Activated CD4-positive, alpha-beta T cell treated with anti-CD3 and anti-CD28 coated beads, Interleukin-2, amount 50 U/mL, for 48 hours (primary cell): ENCODE results near the gene SKI.
A peak's percentile ranks its signal among the peaks of the same experiment; 100 is the strongest.

Experiments
- DNase-seq, 2 experiments: peaks; one replicate each; pipeline ENCODE4 v3.0.0-alpha.2; 2020

Gene SKI

GRCh38 chr1:2279817-2280216 is 51.7 kb downstream of the SKI start:
- no peak for DNase-seq

DNA sequence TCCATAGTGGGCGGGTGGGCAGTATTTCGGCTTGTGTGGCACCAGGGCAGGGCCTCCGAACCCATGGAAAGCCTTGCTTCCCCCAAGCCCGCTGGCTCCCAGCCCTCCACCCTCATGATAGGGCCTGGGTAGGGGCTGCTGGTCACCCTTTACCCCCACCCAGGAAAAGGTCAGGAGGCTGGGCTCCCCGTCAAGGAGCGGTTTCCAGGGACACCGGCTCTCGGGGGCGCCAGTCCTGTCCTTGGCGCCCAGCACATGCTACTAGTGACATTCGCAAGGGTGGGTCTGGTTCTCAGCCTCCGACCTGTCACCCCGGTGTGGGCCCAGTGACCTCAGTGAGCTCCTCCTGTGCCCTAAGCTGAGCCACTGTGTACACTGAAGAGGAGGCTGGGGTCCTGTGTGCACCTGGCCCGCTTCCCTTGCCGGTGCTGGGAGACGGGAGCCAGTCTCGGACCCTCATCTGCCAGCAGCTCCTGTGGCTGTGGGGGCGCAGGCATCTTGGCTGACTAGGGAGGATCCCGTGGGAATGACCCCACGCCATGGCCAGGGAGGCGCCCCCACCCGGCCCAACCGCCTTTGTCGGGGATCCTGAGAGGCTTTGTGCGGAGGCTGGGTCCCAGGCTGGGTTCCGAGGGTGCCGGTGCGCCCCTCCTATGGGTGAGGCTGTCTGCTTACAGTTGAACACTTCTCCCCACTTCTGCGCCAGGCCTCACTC is 54.6 kb downstream of the SKI start:
- DNase-seq: no peak

DNA sequence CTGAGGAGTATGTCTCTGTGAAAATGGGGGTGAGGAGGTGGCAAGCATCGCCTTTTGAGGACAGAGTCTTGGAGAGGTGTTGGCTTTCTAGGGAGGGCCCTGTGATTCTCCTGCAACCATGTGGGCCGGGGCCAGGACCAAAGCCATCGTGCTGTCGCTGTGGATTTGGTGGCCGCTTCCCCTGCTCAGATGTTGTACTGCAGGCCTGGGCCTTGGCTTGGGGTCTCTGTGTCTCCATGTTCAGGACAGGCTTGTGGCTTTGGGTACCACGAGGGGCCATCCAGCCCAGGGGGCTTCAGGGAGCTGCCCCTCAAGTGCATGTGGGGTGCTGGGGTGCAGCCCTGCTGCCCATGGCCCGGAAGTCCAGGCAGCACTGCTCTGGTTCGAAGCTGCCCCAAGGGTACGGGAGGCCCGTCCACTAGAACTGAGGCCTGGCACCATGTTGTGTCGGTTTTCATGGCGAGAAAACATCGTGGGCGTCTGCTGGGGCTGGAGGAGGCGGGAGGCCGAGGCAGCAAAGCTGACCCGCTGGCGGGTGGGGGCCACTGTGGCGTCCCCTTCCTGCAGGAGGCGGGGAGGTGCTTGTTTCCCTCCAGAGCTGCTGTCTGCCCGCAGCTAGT is 55.4 kb downstream of the SKI start:
- no peak for DNase-seq

DNA sequence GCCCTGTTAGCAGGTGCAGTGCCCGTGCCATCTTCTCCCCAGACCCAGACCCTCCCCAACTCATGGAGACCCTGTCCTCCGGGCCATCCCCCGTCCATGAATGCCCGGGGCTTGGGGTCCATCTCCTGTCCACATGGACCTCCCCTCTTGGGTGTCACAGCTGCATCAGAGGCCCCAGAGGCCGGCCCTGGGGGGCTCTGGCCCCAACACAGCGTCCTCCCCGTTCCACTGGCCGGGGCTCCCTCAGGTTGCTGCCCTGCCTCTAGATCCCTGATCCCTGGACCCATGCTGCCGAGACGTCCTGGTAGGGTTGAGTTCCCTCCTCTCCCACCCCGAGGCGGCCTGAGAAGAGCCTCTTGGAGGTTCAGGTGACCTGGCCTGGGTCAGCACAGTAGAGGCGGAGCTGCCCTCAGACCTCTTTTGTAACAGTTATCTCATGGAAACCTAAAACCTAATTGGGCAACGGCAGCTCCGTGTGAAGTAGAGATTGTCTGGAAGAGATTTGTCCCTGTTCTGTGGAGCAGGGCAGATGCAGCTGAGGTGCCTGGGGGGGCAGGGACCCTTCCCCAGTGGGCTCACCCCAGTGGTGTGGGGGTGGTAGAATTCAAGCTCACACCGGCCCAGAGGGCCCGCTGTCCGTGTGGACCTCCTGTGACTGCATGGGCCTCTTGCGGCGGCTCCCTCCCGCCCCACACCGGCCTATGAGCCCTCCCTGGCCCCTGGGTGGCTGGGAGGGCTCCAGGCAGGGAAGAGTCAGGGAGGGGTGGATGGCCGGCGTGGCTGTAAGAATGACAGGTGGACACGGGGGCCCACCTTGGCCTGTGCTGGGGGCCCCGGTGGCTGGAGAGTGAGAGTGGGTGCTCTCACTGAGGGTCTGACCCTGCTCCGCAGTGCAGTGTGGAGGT is 56.1 kb downstream of the SKI start:
- DNase-seq: no peak

DNA sequence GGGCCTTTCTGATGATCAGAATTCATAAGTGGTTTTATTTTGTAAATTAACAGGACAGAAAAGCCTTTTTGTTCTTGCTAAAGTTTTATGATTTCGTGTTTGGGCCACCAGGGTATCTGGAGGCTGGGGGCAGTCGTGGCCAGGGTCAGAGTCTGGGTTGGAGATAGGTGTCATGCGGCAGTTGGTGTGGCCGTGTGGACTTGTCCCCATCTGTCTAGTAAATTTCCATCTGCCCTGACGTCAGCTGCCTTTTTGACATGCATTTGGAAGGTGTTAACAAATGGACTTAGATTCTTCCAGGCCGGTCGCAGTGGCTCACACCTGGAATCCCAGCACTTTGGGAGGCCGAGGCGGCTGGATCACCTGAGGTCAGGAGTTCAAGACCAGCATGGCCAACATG is 56.8 kb downstream of the SKI start:
- DNase-seq: no peak

DNA sequence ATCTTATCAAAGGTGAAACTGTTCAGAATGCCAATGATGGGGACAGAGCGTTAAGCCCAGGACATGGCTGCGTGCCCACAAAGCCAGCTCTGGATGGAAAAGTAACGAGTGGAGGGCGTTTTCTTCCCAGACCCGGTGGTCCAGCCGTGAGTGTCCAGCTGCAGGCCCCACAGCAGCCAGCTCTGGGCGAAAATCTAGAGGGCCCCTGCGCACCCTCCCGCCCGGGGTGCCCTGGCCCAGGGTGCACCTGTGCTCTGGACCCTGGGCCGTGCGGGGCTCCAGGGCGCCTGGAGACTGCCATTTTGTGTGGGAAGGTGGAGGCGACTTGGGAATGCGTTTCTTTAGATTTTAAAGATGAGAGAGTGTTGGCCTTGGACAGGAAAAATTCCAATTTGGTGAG is 58.8 kb downstream of the SKI start:
- no peak for DNase-seq

DNA sequence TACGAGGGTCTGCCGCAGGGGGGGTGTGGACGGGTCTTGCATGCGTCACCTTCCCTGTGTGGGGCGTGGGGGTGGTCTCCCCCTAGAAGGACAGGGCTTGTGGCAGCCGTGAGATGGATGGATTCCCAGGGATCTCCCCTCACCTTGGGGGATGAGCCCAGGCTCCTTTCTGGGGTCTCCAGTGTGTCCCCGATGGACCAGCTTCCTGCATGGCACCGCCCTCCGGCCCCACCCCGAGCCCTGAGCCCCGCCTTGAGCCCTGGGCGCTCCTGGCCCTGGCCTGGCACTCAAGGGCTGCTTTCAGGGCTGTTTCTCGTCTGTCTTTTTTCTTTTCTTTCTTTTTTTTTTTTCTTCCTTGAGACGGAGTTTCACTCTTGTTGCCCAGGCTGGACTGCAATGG is 59.5 kb downstream of the SKI start:
- no peak for DNase-seq

DNA sequence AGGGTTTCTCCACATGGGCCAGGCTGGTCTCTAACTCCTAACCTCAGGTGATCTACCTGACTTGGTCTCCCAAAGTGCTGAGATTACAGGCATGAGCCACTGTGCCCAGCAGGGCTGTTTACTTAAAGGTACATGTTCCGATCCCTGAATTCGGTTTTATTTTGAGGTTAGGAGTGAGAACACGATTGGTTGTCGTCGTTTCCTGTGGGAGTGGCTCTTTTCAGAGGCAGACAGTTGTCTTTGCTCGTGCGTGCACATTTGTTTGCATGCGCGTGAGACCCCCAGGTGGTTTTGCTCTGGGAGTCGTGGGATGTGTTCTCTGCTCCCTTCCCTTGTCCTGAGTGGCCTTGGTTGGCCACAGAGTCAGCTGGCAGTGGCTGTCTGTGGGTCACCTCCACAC is 60.2 kb downstream of the SKI start:
- DNase-seq: no peak

- no peak for DNase-seq
Measured at GRCh38 chr1:2288816-2289536, 60.9 kb downstream of the SKI start.

GRCh38 chr1:2289607-2290006 is 61.5 kb downstream of the SKI start:
- DNase-seq: no peak

DNA sequence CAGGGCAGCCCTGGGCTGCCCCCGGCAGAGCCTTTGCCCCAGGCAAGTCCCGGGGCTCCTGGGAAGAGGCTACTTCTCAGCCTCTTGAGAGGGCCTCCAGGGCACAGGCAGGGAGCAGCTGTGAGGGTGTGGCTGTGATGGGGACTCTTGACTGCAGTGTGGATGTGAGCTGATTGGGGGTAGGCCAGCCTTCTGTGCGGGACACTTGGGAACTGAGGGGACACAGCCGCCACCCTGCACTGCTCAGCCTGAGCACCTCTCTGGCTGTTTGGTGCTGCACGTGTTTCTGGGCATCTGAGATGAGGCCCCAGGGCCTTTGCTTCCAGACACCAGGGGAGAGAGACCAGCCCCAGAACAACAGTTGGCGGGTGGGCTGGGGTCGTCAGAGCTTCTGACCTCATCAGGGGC is 62.1 kb downstream of the SKI start:
- no peak for DNase-seq

- DNase-seq: peak; percentile 84 to 89
Measured at GRCh38 chr1:2290595-2291510, 62.7 kb downstream of the SKI start.

GRCh38 chr1:2291577-2291976 is 63.5 kb downstream of the SKI start:
- no peak for DNase-seq

DNA sequence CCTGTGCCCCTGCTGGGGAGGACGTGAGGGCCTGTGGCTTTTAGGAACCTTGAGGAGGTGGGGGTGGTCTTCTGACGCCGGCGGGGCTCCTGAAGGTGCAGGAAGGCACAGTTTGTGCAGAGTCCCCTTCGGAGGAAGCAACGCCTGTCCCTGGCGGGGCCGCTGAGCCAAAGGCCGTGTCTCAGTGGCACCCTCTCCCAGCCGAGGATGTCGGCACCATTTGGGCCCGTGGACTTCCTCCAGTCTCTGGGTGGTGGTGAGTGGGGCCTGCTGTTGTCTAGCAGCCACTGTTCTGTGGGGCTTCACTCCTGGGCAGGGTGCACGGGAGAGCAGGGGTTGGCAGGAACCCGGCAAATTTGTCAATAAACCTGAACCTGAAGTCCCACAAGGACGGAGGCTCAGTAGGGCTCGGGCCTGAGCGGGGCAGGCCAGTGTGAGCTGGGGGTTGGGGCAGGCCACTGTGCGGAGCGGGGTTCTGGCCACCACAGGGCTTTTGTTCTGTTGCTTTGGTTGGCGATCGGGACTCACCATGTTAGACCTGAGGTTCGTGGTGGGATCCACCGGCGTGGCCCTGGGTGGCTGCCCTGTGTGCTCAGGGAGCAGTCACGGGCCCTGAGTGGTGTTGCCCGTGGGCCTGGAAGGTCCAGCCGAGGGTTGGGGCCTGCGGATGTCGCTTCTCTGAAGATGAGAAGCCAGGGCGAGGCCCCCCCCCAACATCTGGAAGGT is 64.8 kb downstream of the SKI start:
- DNase-seq: no peak

- no peak for DNase-seq
Measured at GRCh38 chr1:2294033-2294724, 66.1 kb downstream of the SKI start.

DNA sequence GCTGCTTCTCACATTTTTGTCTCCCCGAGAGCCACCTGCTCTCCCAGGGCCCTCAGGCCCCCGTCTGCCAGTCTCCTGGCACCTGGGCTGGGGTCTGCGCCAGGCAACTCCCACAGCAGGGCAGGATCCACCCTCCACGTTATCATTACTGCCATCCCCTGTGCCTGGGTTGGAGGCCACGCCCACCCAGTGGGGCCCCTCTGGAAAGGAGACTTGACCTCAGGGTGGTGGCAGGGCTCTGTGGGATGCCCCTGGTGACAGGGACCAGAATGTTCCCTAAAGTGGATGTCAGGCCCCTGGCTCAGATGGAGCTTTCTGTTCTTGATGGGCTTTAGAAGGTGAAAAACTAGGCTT is 66.6 kb downstream of the SKI start:
- DNase-seq: no peak

DNA sequence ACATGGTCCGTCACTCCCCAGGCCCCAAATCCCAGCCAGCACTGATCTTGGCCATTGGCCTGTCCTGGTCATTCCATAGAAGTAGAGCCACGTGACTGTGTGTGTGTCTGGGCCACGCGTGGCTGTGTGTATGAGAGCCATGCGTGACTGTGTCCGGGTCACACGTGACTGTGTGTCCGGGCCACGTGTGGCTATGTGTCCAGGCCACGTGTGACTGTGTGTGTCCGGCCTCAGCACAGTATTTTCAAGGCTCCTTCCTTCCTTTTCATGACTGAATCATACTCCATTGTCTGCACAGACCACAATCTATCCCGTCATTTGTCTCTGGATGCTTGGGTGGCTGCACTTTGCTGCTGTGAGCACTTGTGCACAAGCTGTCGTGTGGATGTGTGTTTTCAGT is 67.4 kb downstream of the SKI start:
- DNase-seq: no peak

GRCh38 chr1:2296211-2296610 is 68.1 kb downstream of the SKI start:
- DNase-seq: peak in 1 of 2 experiments; percentile 43

DNA sequence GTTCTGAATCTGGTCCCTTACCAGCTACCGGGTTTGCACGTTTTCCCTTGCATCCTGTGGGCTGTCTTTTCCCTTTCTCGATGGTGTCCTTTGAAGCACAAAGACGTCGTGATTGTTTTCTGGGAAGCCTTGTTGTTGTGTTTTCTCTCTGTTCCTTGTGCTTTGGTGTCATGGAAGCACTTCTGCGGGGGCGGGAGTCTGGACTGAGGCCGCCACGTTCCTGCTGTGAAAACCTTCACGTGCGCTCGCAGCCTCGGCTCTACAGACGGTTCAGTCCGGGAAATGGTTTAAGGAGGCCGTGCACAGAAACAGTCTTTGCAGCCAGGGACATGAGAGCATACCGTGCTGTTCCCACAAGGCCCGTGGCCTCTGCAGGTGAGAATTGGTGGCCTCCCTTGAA is 68.5 kb downstream of the SKI start:
- DNase-seq: no peak

GRCh38 chr1:2297246-2298011 is 69.3 kb downstream of the SKI start:
- DNase-seq: no peak
